ENCODE results near the gene TCF20. TPM values are rescaled to one million over a fixed set of nuclear protein-coding genes. Genes with fewer than 3 reads are reported as not detected.

Gene TCF20
- total RNA-seq, 4 donors from 2014 or later, result 17.4 to 28.8 (median 24.7) TPM

DNA sequence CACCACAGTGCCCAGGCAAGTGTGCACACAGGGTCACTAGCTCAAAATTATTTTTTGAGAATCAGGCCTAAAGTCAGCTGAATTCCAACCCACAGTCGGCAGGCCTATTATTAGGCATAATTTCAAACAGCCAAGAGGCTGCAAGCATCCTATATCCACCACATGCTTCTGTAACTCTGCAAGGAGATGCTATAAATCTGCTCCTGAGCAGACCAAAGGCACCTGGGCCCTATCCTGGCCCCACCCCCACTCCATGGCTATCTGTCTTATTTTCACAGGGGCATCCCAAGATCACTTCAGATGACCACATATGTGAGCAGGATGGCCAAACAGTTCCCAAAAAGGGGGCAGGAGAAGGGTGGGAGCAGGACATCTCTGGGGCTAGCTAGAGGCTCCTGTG, 44.6 kb downstream of the TCF20 start:
- TF ChIP-seq EP300 (IDR thresholded peaks at IDR 0.05) (no peak), POLR2A (IDR thresholded peaks at IDR 0.05) (no peak)
- Histone ChIP-seq H3K27ac (no peak overlapping the region), H3K4me1 (peaks cover 0 to 44% (median 13%) of the 10 kb centered on the region in 4 donors), H3K36me3 (no peaks in the 10 kb centered on the region), H3K4me3 (no peak overlapping the region), H3K9me3 (no peaks in the 10 kb centered on the region), H3K27me3 (no peaks in the 10 kb centered on the region)
- DNase-seq (ENCODE audit: low spot score in 2 of 2), result no peak
- WGBS, 2 donors, result 55 to 94% methylated on average over 1 of the region's 1 CpG

DNA sequence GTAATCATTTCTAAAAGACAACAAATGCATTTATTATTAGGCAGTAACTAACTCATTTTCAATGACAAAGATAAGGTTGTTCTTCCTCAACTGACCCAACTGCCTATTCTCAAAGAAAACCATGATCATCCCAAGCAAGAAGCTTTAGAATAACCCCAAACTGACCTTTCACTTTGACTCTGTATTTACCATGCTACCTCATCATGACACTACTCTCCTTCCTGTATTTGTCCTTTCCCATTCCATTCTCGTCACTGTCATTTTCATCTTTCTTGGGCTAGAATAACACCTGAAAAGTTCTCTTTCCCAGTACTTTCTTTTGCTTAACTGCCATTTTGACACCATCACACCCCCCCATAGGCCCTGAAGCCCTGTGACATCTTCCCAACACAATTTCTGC, 48.3 kb downstream of the TCF20 start:
- TF ChIP-seq EP300 (IDR thresholded peaks at IDR 0.05), result no peak
- peaks cover 0 to 13% (median 5%) of the 10 kb centered on the region in 4 donors for H3K4me1 ChIP-seq
- no peaks in the 10 kb centered on the region for H3K36me3 ChIP-seq
- no peak overlapping the region for H3K27ac ChIP-seq
- no peaks in the 10 kb centered on the region for H3K27me3 ChIP-seq
- no peak for DNase-seq (ENCODE audit: low spot score in 2 of 2)
- no peak overlapping the region for H3K4me3 ChIP-seq
- H3K9me3 ChIP-seq, result no peaks in the 10 kb centered on the region
- 93 to 95% methylated on average over 1 of the region's 1 CpG for WGBS, 2 donors

Other genes with a start within 250 kb of the TCF20 start
- gene NAGA, start 199.8 kb downstream of the TCF20 start, total RNA-seq, result 10 to 100 TPM; 19.9 to 32.9 (median 30.0) TPM
- gene PHETA2, start 196.4 kb downstream of the TCF20 start, total RNA-seq, result 10 to 100 TPM; 13.5 to 21.8 (median 16.0) TPM
- 10 to 100 TPM; 14.1 to 61.8 (median 21.5) TPM for gene SMDT1, start 191.0 kb downstream of the TCF20 start, total RNA-seq
- 10 to 100 TPM; 28.2 to 54.6 (median 44.9) TPM for gene NDUFA6, start 179.9 kb downstream of the TCF20 start, total RNA-seq
- gene CYP2D6, start 139.8 kb downstream of the TCF20 start, total RNA-seq, result 1 to 10 TPM in 1 of 4 donors, under 1 TPM in 3; 0.30 to 1.1 (median 0.61) TPM
- gene NFAM1, start 161.8 kb upstream of the TCF20 start, total RNA-seq, result 1 to 10 TPM; 1.8 to 2.8 (median 2.2) TPM
- gene RRP7A, start 249.1 kb upstream of the TCF20 start, total RNA-seq, result 10 to 100 TPM; 25.7 to 37.8 (median 29.6) TPM

Measured in tibial nerve (tissue), 4 donors.